Measurements from ENCODE around the gene ATP5IF1. TPM values are rescaled to one million over a fixed set of nuclear protein-coding genes. Genes with fewer than 3 reads are reported as not detected.
A peak's percentile ranks its signal among the peaks of the same experiment; 100 is the strongest.

The ATP5IF1 gene
- total and polyA plus RNA-seq, 2 of the 4 experiments (the other 2 are of a cell fraction), result 33.7 to 105 TPM

DNA sequence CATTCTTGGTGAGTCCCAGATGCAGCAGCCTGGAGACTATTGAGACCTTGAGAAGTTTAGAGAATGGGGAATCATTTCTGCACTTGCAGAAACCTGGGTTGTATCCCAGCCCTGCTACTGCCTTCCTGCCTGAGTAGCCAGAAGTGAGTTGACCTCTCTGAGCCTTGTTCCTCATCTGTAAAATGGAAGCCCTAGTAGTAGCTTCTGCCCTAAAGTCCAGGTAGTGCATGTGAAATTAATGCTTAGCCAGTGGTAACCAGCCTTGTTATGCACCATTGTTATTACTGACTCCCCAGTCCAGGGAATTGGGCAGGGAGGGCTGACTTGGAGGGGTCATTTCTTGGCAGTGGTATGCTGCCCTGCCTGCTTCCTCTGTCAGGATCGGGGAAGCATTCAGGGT is 29.0 kb downstream of the ATP5IF1 start:
- Histone ChIP-seq H3K9me3 (ENCODE audit: control insufficient read depth, insufficient read depth, low read length) (no peaks in the 10 kb centered on the region), H3K9ac (ENCODE audit: low read depth, low read length) (no peak overlapping the region), H2AFZ (replicated peaks; ENCODE audit: low read length, poor library complexity) (no peak overlapping the region), H3K36me3 (ENCODE audit: control insufficient read depth, insufficient read depth, low read length) (peaks cover 9% of the 10 kb centered on the region; the same call in 1 of the 2 replicates), H2BK5ac (ENCODE audit: low read depth, low read length, poor library complexity, severe bottlenecking) (no peak overlapping the region), H2BK20ac (ENCODE audit: low read depth, low read length) (no peak overlapping the region), H3K27ac (ENCODE audit: insufficient read depth, low read length) (no peak overlapping the region), H2BK15ac (ENCODE audit: low read depth, low read length) (no peak overlapping the region), H3K4me1 (ENCODE audit: control insufficient read depth, insufficient read depth, low read length) (peaks cover 18% of the 10 kb centered on the region), H3K27me3 (ENCODE audit: control insufficient read depth, insufficient read depth, low read length) (no peaks in the 10 kb centered on the region), H3K9me1 (ENCODE audit: insufficient read depth, low read length) (peaks cover 31% of the 10 kb centered on the region), H3K4ac (ENCODE audit: low read depth, low read length) (no peak overlapping the region), H3K23ac (ENCODE audit: low read depth, low read length) (no peak overlapping the region), H4K8ac (ENCODE audit: low read depth in 2 of 2, low read length in 2 of 2) (no peak overlapping the region), H2AK5ac (ENCODE audit: low read depth, low read length) (no peak overlapping the region), H4K91ac (ENCODE audit: insufficient read depth, low read depth, low read length) (no peak overlapping the region), H2AK9ac (replicated peaks; ENCODE audit: low read depth, low read length, poor library complexity) (no peak overlapping the region), H3K18ac (ENCODE audit: low read depth, low read length) (no peak overlapping the region), H3K14ac (replicated peaks; ENCODE audit: low read depth, low read length) (no peak overlapping the region), H2BK120ac (ENCODE audit: low read depth, low read length) (no peak overlapping the region), H3K4me3 (ENCODE audit: insufficient read depth, low read depth, low read length) (no peak overlapping the region), H3K79me1 (ENCODE audit: low read depth in 1 of 2, low read length in 2 of 2) (peaks cover 7 to 75% of the 10 kb centered on the region in 2 experiments), H4K5ac (ENCODE audit: low read depth, low read length) (no peak overlapping the region), H4K20me1 (ENCODE audit: insufficient read depth, low read length) (peaks cover 99% of the 10 kb centered on the region), H3K56ac (ENCODE audit: extremely low read depth, insufficient read depth, low read length) (no peak overlapping the region), H3K4me2 (ENCODE audit: low read depth, low read length) (peak overlapping the region; percentile 3; the same call in 1 of the 2 replicates)
- dilution Hi-C loops (cut with HindIII; ENCODE audit: low sequenced_read_pairs, unreplicated experiment), result no loop called here
- DNase-seq (no peak), ATAC-seq (ENCODE audit: low read depth) (no peak)
- intact Hi-C loops (cut with micrococcal nuclease), result loop anchor here (5.0 kb wide), 1 partner anchor 337 kb away; no protein-coding TSS in a partner anchor
- ChIA-PET POLR2A (ENCODE audit: unreplicated experiment) (no interaction called here), CTCF (no interaction called here)
- in situ Hi-C loops (cut with MboI; ENCODE audit: low sequenced_read_pairs), result no loop called here
- TF ChIP-seq ELK1 (IDR thresholded peaks at IDR 0.05; ENCODE audit: borderline replicate concordance, low read depth, low read length), result no peak
- no peak for TF ChIP-seq BHLHE40 (IDR thresholded peaks at IDR 0.05; ENCODE audit: low read depth, low read length)
- TF ChIP-seq CHD1 (IDR thresholded peaks at IDR 0.05; ENCODE audit: low read depth, low read length), result no peak
- TF ChIP-seq, protein P1, sequence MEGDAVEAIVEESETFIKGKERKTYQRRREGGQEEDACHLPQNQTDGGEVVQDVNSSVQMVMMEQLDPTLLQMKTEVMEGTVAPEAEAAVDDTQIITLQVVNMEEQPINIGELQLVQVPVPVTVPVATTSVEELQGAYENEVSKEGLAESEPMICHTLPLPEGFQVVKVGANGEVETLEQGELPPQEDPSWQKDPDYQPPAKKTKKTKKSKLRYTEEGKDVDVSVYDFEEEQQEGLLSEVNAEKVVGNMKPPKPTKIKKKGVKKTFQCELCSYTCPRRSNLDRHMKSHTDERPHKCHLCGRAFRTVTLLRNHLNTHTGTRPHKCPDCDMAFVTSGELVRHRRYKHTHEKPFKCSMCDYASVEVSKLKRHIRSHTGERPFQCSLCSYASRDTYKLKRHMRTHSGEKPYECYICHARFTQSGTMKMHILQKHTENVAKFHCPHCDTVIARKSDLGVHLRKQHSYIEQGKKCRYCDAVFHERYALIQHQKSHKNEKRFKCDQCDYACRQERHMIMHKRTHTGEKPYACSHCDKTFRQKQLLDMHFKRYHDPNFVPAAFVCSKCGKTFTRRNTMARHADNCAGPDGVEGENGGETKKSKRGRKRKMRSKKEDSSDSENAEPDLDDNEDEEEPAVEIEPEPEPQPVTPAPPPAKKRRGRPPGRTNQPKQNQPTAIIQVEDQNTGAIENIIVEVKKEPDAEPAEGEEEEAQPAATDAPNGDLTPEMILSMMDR (conservative IDR thresholded peaks at IDR 0.05; ENCODE audit: low read depth, low read length), result no peak
- WGBS, 2 experiments (ENCODE audit: extremely low coverage in 2 of 2, insufficient read length in 1 of 2), result no CpG with 5 or more reads among the region's 1 CpG
- BruUV-seq (replicated peaks), result no TSS peak

Data from IMR-90 (cell line).